ENCODE measurements around the gene TXNDC12. TPM values are rescaled to one million over a fixed set of nuclear protein-coding genes. Genes with fewer than 3 reads are reported as not detected.

The TXNDC12 gene
- total RNA-seq, 3 donors from 2014 or later: 35.1 to 48.4 (median 37.6) TPM

- intact Hi-C loops (cut with DNase I; ENCODE audit: low total_unique reads): no loop called here
- no peak overlapping the region for H3K4me3 ChIP-seq
- peaks cover 4 to 13% of the 10 kb centered on the region in 2 donors for H3K4me1 ChIP-seq
- no peaks in the 10 kb centered on the region for H3K9me3 ChIP-seq
- H3K27me3 ChIP-seq: no peaks in the 10 kb centered on the region
- no peak for TF ChIP-seq POLR2A (IDR thresholded peaks at IDR 0.05)
- TF ChIP-seq POLR2AphosphoS5 (IDR thresholded peaks at IDR 0.05): no peak
- TF ChIP-seq CTCF (IDR thresholded peaks at IDR 0.05): no peak
- H3K27ac ChIP-seq: no peak overlapping the region
- no peaks in the 10 kb centered on the region for H3K36me3 ChIP-seq
- DNase-seq (ENCODE audit: low spot score in 2 of 2): no peak
Observed at GRCh38 chr1:52059888-52060287, 4.9 kb upstream of the TXNDC12 start.

- Histone ChIP-seq H3K9me3 (no peaks in the 10 kb centered on the region), H3K4me3 (no peak overlapping the region), H3K36me3 (no peaks in the 10 kb centered on the region), H3K4me1 (peaks cover 4 to 13% of the 10 kb centered on the region in 2 donors), H3K27me3 (no peaks in the 10 kb centered on the region), H3K27ac (no peak overlapping the region)
- no peak for DNase-seq (ENCODE audit: low spot score in 2 of 2)
- TF ChIP-seq POLR2AphosphoS5 (IDR thresholded peaks at IDR 0.05) (no peak), POLR2A (IDR thresholded peaks at IDR 0.05) (no peak), CTCF (IDR thresholded peaks at IDR 0.05) (no peak)
- intact Hi-C loops (cut with DNase I; ENCODE audit: low total_unique reads): no loop called here
Observed at GRCh38 chr1:52059321-52059720, 4.3 kb upstream of the TXNDC12 start.

GRCh38 chr1:52057876-52058415 lies 3.0 kb upstream of the TXNDC12 start:
- Histone ChIP-seq H3K27me3 (no peaks in the 10 kb centered on the region), H3K9me3 (no peaks in the 10 kb centered on the region), H3K36me3 (no peaks in the 10 kb centered on the region), H3K4me3 (peak overlapping the region in 1 of 3 donors; percentile 87), H3K4me1 (peaks cover 4 to 17% of the 10 kb centered on the region in 2 donors), H3K27ac (peak overlapping the region in 1 of 2 donors; percentile 58)
- intact Hi-C loops (cut with DNase I; ENCODE audit: low total_unique reads): no loop called here
- no peak for DNase-seq (ENCODE audit: low spot score in 2 of 2)
- no peak for TF ChIP-seq POLR2A (IDR thresholded peaks at IDR 0.05)
- TF ChIP-seq POLR2AphosphoS5 (IDR thresholded peaks at IDR 0.05): no peak
- no peak for TF ChIP-seq CTCF (IDR thresholded peaks at IDR 0.05)

- H3K27ac ChIP-seq: peak overlapping the region; percentile 90 to 95
- peak overlapping the region; percentile 87 to 96 (median 89) for H3K4me3 ChIP-seq
- H3K27me3 ChIP-seq: no peaks in the 10 kb centered on the region
- peaks cover 4 to 17% of the 10 kb centered on the region in 2 donors for H3K4me1 ChIP-seq
- no peaks in the 10 kb centered on the region for H3K9me3 ChIP-seq
- intact Hi-C loops (cut with DNase I; ENCODE audit: low total_unique reads): no loop called here
- no peaks in the 10 kb centered on the region for H3K36me3 ChIP-seq
- TF ChIP-seq CTCF (IDR thresholded peaks at IDR 0.05) (no peak), POLR2A (IDR thresholded peaks at IDR 0.05) (no peak), POLR2AphosphoS5 (IDR thresholded peaks at IDR 0.05) (no peak)
- DNase-seq (ENCODE audit: low spot score in 2 of 2): no peak
Observed at GRCh38 chr1:52057255-52057654, 2.3 kb upstream of the TXNDC12 start.

- Histone ChIP-seq H3K4me1 (peaks cover 4 to 17% of the 10 kb centered on the region in 2 donors), H3K36me3 (no peaks in the 10 kb centered on the region), H3K27me3 (no peaks in the 10 kb centered on the region), H3K27ac (peak overlapping the region; percentile 90 to 95), H3K9me3 (no peaks in the 10 kb centered on the region), H3K4me3 (peak overlapping the region; percentile 87 to 96 (median 89))
- no peak for TF ChIP-seq POLR2AphosphoS5 (IDR thresholded peaks at IDR 0.05)
- no peak for TF ChIP-seq POLR2A (IDR thresholded peaks at IDR 0.05)
- no peak for TF ChIP-seq CTCF (IDR thresholded peaks at IDR 0.05)
- no peak for DNase-seq (ENCODE audit: low spot score in 2 of 2)
- intact Hi-C loops (cut with DNase I; ENCODE audit: low total_unique reads): no loop called here
Observed at GRCh38 chr1:52056937-52057231, 1.9 kb upstream of the TXNDC12 start.
